GM18508 (cell line): Measurements from ENCODE around the gene MCM5.
"Not testable (repeated sequence)": the region's sequence is repeated elsewhere in the genome, so short reads cannot be mapped to it uniquely, and the experiment has no call there.

ENCODE experiments used
- ATAC-seq: cut with Tn5 transposase; IDR thresholded peaks from one replicate; pipeline ENCODE4 v1.9.1; 2021; ENCODE audit warnings: moderate number of reproducible peaks; ENCODE audit not compliant: insufficient read depth, unreplicated experiment

The MCM5 gene

GRCh38 chr22:35378621-35379020 lies 21.3 kb upstream of the MCM5 start:
- no peak for ATAC-seq

GRCh38 chr22:35379146-35379993 lies 20.6 kb upstream of the MCM5 start:
- no peak for ATAC-seq

- ATAC-seq, result no peak
Measured at GRCh38 chr22:35380013-35380412, 19.9 kb upstream of the MCM5 start.

GRCh38 chr22:35380537-35381423 lies 19.2 kb upstream of the MCM5 start, which contains the start of gene HMOX1:
TSS of gene HMOX1 (plus strand) at chr22:35381096. CDS start at chr22:35381174, 78 bp downstream.
- no peak for ATAC-seq

- ATAC-seq, result no peak
Measured at GRCh38 chr22:35381424-35382009, 18.4 kb upstream of the MCM5 start.

- ATAC-seq, result no peak
Measured at GRCh38 chr22:35383679-35384071, 16.3 kb upstream of the MCM5 start.

GRCh38 chr22:35384527-35384926 lies 15.4 kb upstream of the MCM5 start:
- ATAC-seq, result no peak

GRCh38 chr22:35384975-35385588 lies 14.9 kb upstream of the MCM5 start:
- no peak for ATAC-seq

- no peak for ATAC-seq
Measured at GRCh38 chr22:35386670-35387288, 13.2 kb upstream of the MCM5 start.

- no peak for ATAC-seq
Measured at GRCh38 chr22:35390933-35391332, 9.0 kb upstream of the MCM5 start.

- ATAC-seq, result no peak
Measured at GRCh38 chr22:35392357-35392756, 7.6 kb upstream of the MCM5 start.

GRCh38 chr22:35393116-35394010 lies 6.6 kb upstream of the MCM5 start:
- ATAC-seq, result no peak

GRCh38 chr22:35394011-35394312 lies 6.0 kb upstream of the MCM5 start:
- no peak for ATAC-seq

- ATAC-seq, result no peak
Measured at GRCh38 chr22:35394810-35395563, 5.0 kb upstream of the MCM5 start.

- ATAC-seq, result not testable (repeated sequence)
Measured at GRCh38 chr22:35396622-35397021, 3.3 kb upstream of the MCM5 start.

- ATAC-seq, result no peak
Measured at GRCh38 chr22:35397095-35397904, 2.6 kb upstream of the MCM5 start.

- ATAC-seq, result no peak
Measured at GRCh38 chr22:35398591-35398973, 1.4 kb upstream of the MCM5 start.
